H1 (cell line): Measurements from ENCODE around the gene TFPT. TPM values are rescaled to one million over a fixed set of nuclear protein-coding genes. Genes with fewer than 3 reads are reported as not detected.

Experiments used
- CTCF ChIA-PET: fragments of 300-600 bp; sonication (Branson Sonifier 250); formaldehyde crosslinking; loops from one replicate; lab custom pipeline; 2021; ENCODE audit not compliant: partially characterized antibody; lab: Charles Lee
- POLR2A ChIA-PET: fragments of 300-600 bp; sonication (Branson Sonifier 250); formaldehyde crosslinking; loops from one replicate; lab custom pipeline; 2021; ENCODE audit warnings: inconsistent platforms; ENCODE audit not compliant: partially characterized antibody; lab: Charles Lee
- DNase-seq, 2 experiments: peaks; one replicate each; pipeline versions ENCODE4 v3.0.0 to v3.0.0-alpha.2; 2010 to 2022; ENCODE audit warnings: low spot score in 2 of 2, low read depth in 1 of 2, mixed read lengths in 1 of 2
- FAIRE-seq: peaks from 2 replicates; lab custom pipeline; 2011; peaks lifted over from hg19 to GRCh38; lab: Jason Lieb, UNC
- H2AFZ ChIP-seq: 2 replicates; pipeline ENCODE4 v1.8.1; 2012; ENCODE audit warnings: low read length, inconsistent platforms
- H2AK5ac ChIP-seq: 2 replicates; pipeline ENCODE4 v1.6.1; 2013; ENCODE audit warnings: low read depth, low read length
- H2BK120ac ChIP-seq: replicated peaks from 2 replicates; pipeline ENCODE3; 2013; ENCODE audit warnings: low read depth, low read length, inconsistent platforms
- H2BK12ac ChIP-seq: 2 replicates; pipeline ENCODE4 v1.6.1; 2013; ENCODE audit warnings: low read depth, low read length
- H2BK15ac ChIP-seq: 2 replicates; pipeline ENCODE4 v1.6.1; 2013; ENCODE audit warnings: low read length
- H2BK20ac ChIP-seq: 2 replicates; pipeline ENCODE4 v1.6.1; 2013; ENCODE audit warnings: low read length
- H2BK5ac ChIP-seq: 2 replicates; pipeline ENCODE4 v1.6.1; 2013; ENCODE audit warnings: low read depth, low read length
- H3K14ac ChIP-seq: 2 replicates; pipeline ENCODE4 v1.6.1; 2013; ENCODE audit warnings: inconsistent platforms; ENCODE audit not compliant: insufficient read length
- H3K18ac ChIP-seq: 2 replicates; pipeline ENCODE4 v1.6.1; 2013; ENCODE audit warnings: low read length; ENCODE audit errors: extremely low read depth
- H3K23ac ChIP-seq: 2 replicates; pipeline ENCODE4 v1.6.1; 2013; ENCODE audit warnings: inconsistent platforms; ENCODE audit not compliant: insufficient read length
- H3K23me2 ChIP-seq: 2 replicates; pipeline ENCODE4 v1.6.1; 2013; ENCODE audit warnings: low read depth, low read length
- H3K27ac ChIP-seq: 2 replicates; pipeline ENCODE4 v1.6.1; 2011; ENCODE audit warnings: low read depth, low read length, inconsistent platforms
- H3K27me3 ChIP-seq, 4 experiments: replicated peaks in 1 of 4; 1 replicate in 1 of 4; 2 replicates in 3 of 4; pipeline versions ENCODE4 v1.6.1 to v1.8.1; 2011 to 2013; ENCODE audit warnings: low read length in 3 of 4, mild to moderate bottlenecking in 3 of 4, inconsistent platforms in 2 of 4, mixed read lengths in 2 of 4, moderate library complexity in 1 of 4; ENCODE audit not compliant: control insufficient read depth in 3 of 4, insufficient read depth in 3 of 4; ENCODE audit errors: extremely low read depth in 1 of 4
- H3K36me3 ChIP-seq, 4 experiments: 2 replicates each; pipeline versions ENCODE4 v1.6.1 to v1.8.1; 2011 to 2013; ENCODE audit warnings: mild to moderate bottlenecking in 4 of 4, low read length in 3 of 4, moderate library complexity in 2 of 4, control low read depth in 1 of 4, inconsistent platforms in 1 of 4; ENCODE audit not compliant: insufficient read depth in 4 of 4, control insufficient read depth in 2 of 4
- H3K4ac ChIP-seq: replicated peaks from 2 replicates; pipeline ENCODE3; 2013; ENCODE audit warnings: low read length, low read depth, mixed read lengths, inconsistent platforms; ENCODE audit not compliant: insufficient read length
- H3K4me1 ChIP-seq, 4 experiments: replicated peaks in 1 of 4; 1 replicate in 1 of 4; 2 replicates in 3 of 4; pipeline versions ENCODE4 v1.6.1 to v1.8.1; 2011 to 2013; ENCODE audit warnings: low read length in 3 of 4, inconsistent platforms in 2 of 4, mixed read lengths in 1 of 4; ENCODE audit not compliant: insufficient read depth in 4 of 4, control insufficient read depth in 3 of 4
- H3K4me2 ChIP-seq, 2 experiments: 2 replicates each; pipeline versions ENCODE4 v1.6.1 to v1.8.1; 2011 to 2013; ENCODE audit warnings: low read depth in 2 of 2, low read length in 2 of 2, control low read depth in 1 of 2, inconsistent platforms in 1 of 2, mild to moderate bottlenecking in 1 of 2; ENCODE audit not compliant: insufficient read depth in 1 of 2
- H3K4me3 ChIP-seq, 4 experiments: fragments of 200-600, 300-600 bp in 1 of 4; sonication (generic), shearing (Covaris generic), sonication (Bioruptor Twin) in 1 of 4; 2 replicates each; pipeline versions ENCODE4 v1.5.1 to v1.8.1; 2011 to 2016; ENCODE audit warnings: low read length in 4 of 4, low read depth in 3 of 4, control low read depth in 2 of 4, inconsistent platforms in 2 of 4, mild to moderate bottlenecking in 2 of 4, mixed read lengths in 1 of 4, moderate library complexity in 1 of 4; ENCODE audit not compliant: insufficient read depth in 2 of 4; ENCODE audit errors: extremely low read depth in 1 of 4
- H3K56ac ChIP-seq: replicated peaks from 2 replicates; pipeline ENCODE3; 2013; ENCODE audit warnings: low read depth, mild to moderate bottlenecking, mixed read lengths, low read length, inconsistent platforms; ENCODE audit not compliant: insufficient read length
- H3K79me1 ChIP-seq: 2 replicates; pipeline ENCODE4 v1.6.1; 2013; ENCODE audit warnings: low read depth, low read length, control low read depth
- H3K79me2 ChIP-seq, 2 experiments: 2 replicates each; pipeline versions ENCODE4 v1.6.1 to v1.8.1; 2012 to 2013; ENCODE audit warnings: low read length in 2 of 2, mild to moderate bottlenecking in 2 of 2, inconsistent platforms in 1 of 2; ENCODE audit not compliant: insufficient read depth in 2 of 2, control insufficient read depth in 1 of 2
- H3K9ac ChIP-seq, 4 experiments: replicated peaks in 1 of 4; 1 replicate in 1 of 4; 2 replicates in 3 of 4; pipeline versions ENCODE4 v1.6.1 to v1.8.1; 2011 to 2013; ENCODE audit warnings: low read depth in 3 of 4, low read length in 3 of 4, control low read depth in 2 of 4, mild to moderate bottlenecking in 2 of 4, moderate library complexity in 2 of 4, inconsistent platforms in 1 of 4; ENCODE audit errors: extremely low read depth in 1 of 4
- H3K9me3 ChIP-seq, 2 experiments: 2 replicates each; pipeline versions ENCODE4 v1.6.1 to v1.8.1; 2012 to 2013; ENCODE audit warnings: mild to moderate bottlenecking in 2 of 2, moderate library complexity in 2 of 2, control low read depth in 1 of 2, inconsistent platforms in 1 of 2, low read depth in 1 of 2, low read length in 1 of 2, mixed read lengths in 1 of 2; ENCODE audit not compliant: insufficient read depth in 2 of 2
- H4K20me1 ChIP-seq, 2 experiments: replicated peaks in 1 of 2; 2 replicates each; pipeline versions ENCODE3 to v1.8.1; 2011 to 2013; ENCODE audit warnings: inconsistent platforms in 2 of 2, low read length in 2 of 2, mild to moderate bottlenecking in 1 of 2; ENCODE audit not compliant: insufficient read depth in 2 of 2, control insufficient read depth in 1 of 2
- H4K5ac ChIP-seq: 2 replicates; pipeline ENCODE4 v1.6.1; 2013; ENCODE audit warnings: low read length, low read depth, mixed read lengths, inconsistent platforms; ENCODE audit not compliant: insufficient read length
- H4K8ac ChIP-seq: 2 replicates; pipeline ENCODE4 v1.8.0; 2013; ENCODE audit warnings: mild to moderate bottlenecking, moderate library complexity, low read length, inconsistent platforms; ENCODE audit not compliant: insufficient read depth; ENCODE audit errors: extremely low read depth
- H4K91ac ChIP-seq: replicated peaks from 2 replicates; pipeline ENCODE3; 2013; ENCODE audit warnings: low read length, mixed read lengths, inconsistent platforms; ENCODE audit not compliant: insufficient read length
- WGBS, 2 experiments: shearing (Covaris generic) in 1 of 2; methylation state at CpG; one replicate each; pipeline versions ENCODE4 v1.1.6 to v1.1.7; 2013 to 2015; ENCODE audit warnings: low lambda C conversion rate in 2 of 2, mixed read lengths in 2 of 2, inconsistent platforms in 1 of 2, low coverage in 1 of 2, missing lambda C conversion rate in 1 of 2; ENCODE audit not compliant: insufficient replicate concordance in 2 of 2, insufficient coverage in 1 of 2, insufficient read length in 1 of 2; ENCODE audit errors: extremely low coverage in 1 of 2, missing lambda C conversion rate in 1 of 2; 5-methylcytosine and 5-hydroxymethylcytosine counted together
- polyA plus RNA-seq, 7 experiments: library from polyadenylated mRNA; depleted of rRNA in 3 of 7; stranded (reverse) in 5 of 7; unstranded in 2 of 7; fragments of >200 nt in 5 of 7; fragments of 200-250 nt in 2 of 7; gene quantifications; 1 replicate in 5 of 7; 2 replicates in 1 of 7; 4 replicates in 1 of 7; pipeline versions ENCODE4 v1.2.1 to v1.2.3, GENCODE V29; 2011 to 2013; ENCODE audit warnings: missing spikeins in 2 of 7, mixed read lengths in 2 of 7
- total RNA-seq: library from RNA; stranded (reverse); fragmentation: NEBNext Ultra II Directional; extraction: Animal tissue kit (Norgen Biotek cat#: 25700); gene quantifications from 2 replicates; pipeline ENCODE4 v1.2.1, GENCODE V29; 2021

Gene TFPT
- total and polyA plus RNA-seq, 2 of the 8 experiments (the other 6 are each of a cell fraction or from before 2014, with no cell fraction given), result 10.4 to 17.7 TPM

- Histone ChIP-seq H3K4me3 (no peak overlapping the region), H3K79me1 (peaks cover 3% of the 10 kb centered on the region; the same call in 1 of the 2 replicates), H2AFZ (no peak overlapping the region), H2BK20ac (no peak overlapping the region), H3K23me2 (no peaks in the 10 kb centered on the region), H2AK5ac (no peak overlapping the region), H3K27ac (no peak overlapping the region), H3K9ac (no peak overlapping the region), H2BK12ac (no peak overlapping the region), H3K56ac (no peak overlapping the region), H3K4me2 (no peak overlapping the region), H2BK5ac (no peak overlapping the region), H3K14ac (no peak overlapping the region), H3K4me1 (no peaks in the 10 kb centered on the region), H4K91ac (no peak overlapping the region), H4K20me1 (peaks cover 0 to 7% of the 10 kb centered on the region in 2 experiments), H4K5ac (no peak overlapping the region), H4K8ac (no peak overlapping the region; the same call in 1 of the 2 replicates), H3K27me3 (no peaks in the 10 kb centered on the region), H3K23ac (no peak overlapping the region), H3K9me3 (no peaks in the 10 kb centered on the region), H2BK120ac (no peak overlapping the region), H3K36me3 (peaks cover 18 to 68% (median 48%) of the 10 kb centered on the region in 4 experiments), H2BK15ac (no peak overlapping the region), H3K18ac (no peak overlapping the region), H3K4ac (no peak overlapping the region), H3K79me2 (no peaks in the 10 kb centered on the region)
- FAIRE-seq (no peak), DNase-seq (no peak)
- CTCF ChIA-PET, result no interaction called here
- POLR2A ChIA-PET, result interaction anchor here (0.6 to 5.0 kb wide), 12 partner anchors 9 to 188 kb away, joined by 3 to 40 read pairs (median 4); partner anchors contain the start of genes CNOT3, LENG1, PRPF31 and TFPT
- WGBS, 2 experiments, result 97% methylated on average over 8 of the region's 17 CpGs; no CpG with 5 or more reads in 1 of the 2 experiments
These were observed 8.2 kb upstream of the TFPT start for GRCh38 chr19:54123682-54124081.
